Neural progenitor cell (in vitro differentiated cells): Measurements from ENCODE around the gene FANCC. TPM values are rescaled to one million over a fixed set of nuclear protein-coding genes. Genes with fewer than 3 reads are reported as not detected.

Experiments
- DNase-seq: peaks from one replicate; pipeline ENCODE4 v3.0.0-alpha.2; 2016; ENCODE audit warnings: low spot score
- H2AFZ ChIP-seq: fragments of 200-600 bp; sonication (generic); replicated peaks from 2 replicates; pipeline ENCODE4 v1.6.1; 2016; ENCODE audit warnings: antibody characterized with exemption
- H3F3A ChIP-seq: fragments of 200-600 bp; sonication (generic); 2 replicates; pipeline ENCODE4 v1.6.1; 2016; ENCODE audit warnings: antibody characterized with exemption, low read depth
- H3K27ac ChIP-seq: fragments of 200-600 bp; sonication (generic); 2 replicates; pipeline ENCODE4 v1.5.1; 2016; ENCODE audit warnings: mild to moderate bottlenecking
- H3K27me3 ChIP-seq: fragments of 200-600 bp; sonication (generic); 2 replicates; pipeline ENCODE4 v1.6.1; 2016; ENCODE audit warnings: mild to moderate bottlenecking, moderate library complexity
- H3K36me3 ChIP-seq: fragments of 200-600 bp; sonication (generic); 2 replicates; pipeline ENCODE4 v1.5.1; 2016
- H3K4me1 ChIP-seq: fragments of 200-600 bp; sonication (generic); 2 replicates; pipeline ENCODE4 v1.6.1; 2016; ENCODE audit warnings: mixed run types
- H3K4me2 ChIP-seq: fragments of 200-600 bp; sonication (generic); 2 replicates; pipeline ENCODE4 v1.6.1; 2016
- H3K4me3 ChIP-seq: fragments of 200-600 bp; sonication (generic); 2 replicates; pipeline ENCODE4 v1.5.1; 2016
- H3K79me2 ChIP-seq: fragments of 200-600 bp; sonication (generic); 2 replicates; pipeline ENCODE4 v1.6.1; 2016; ENCODE audit warnings: low read depth
- H3K9ac ChIP-seq: fragments of 200-600 bp; sonication (generic); 2 replicates; pipeline ENCODE4 v1.6.1; 2016
- H3K9me3 ChIP-seq: fragments of 200-600 bp; sonication (generic); 2 replicates; pipeline ENCODE4 v1.5.1; 2016; ENCODE audit warnings: low read depth
- H4K20me1 ChIP-seq: fragments of 200-600 bp; sonication (generic); 2 replicates; pipeline ENCODE4 v1.6.1; 2016; ENCODE audit warnings: low read depth
- H3K27ac Mint-ChIP-seq: 3 replicates; pipeline ENCODE4 v1.8.0; 2021; ENCODE audit warnings: mixed read lengths
- H3K27me3 Mint-ChIP-seq: 2 replicates; pipeline ENCODE4 v1.8.0; 2022; ENCODE audit warnings: low read depth, mild to moderate bottlenecking, inconsistent platforms, moderate library complexity, mixed read lengths; ENCODE audit not compliant: insufficient read depth
- H3K36me3 Mint-ChIP-seq: 3 replicates; pipeline ENCODE4 v1.8.0; 2021; ENCODE audit warnings: mixed read lengths
- H3K4me1 Mint-ChIP-seq: 3 replicates; pipeline ENCODE4 v1.8.0; 2021; ENCODE audit warnings: mixed read lengths
- H3K4me3 Mint-ChIP-seq: 3 replicates; pipeline ENCODE4 v1.8.0; 2021; ENCODE audit warnings: mild to moderate bottlenecking, moderate library complexity, mixed read lengths
- H3K9me3 Mint-ChIP-seq: 3 replicates; pipeline ENCODE4 v1.8.0; 2020; ENCODE audit warnings: mixed read lengths
- CTCF ChIP-seq: fragments of 200-600 bp; sonication (generic); IDR thresholded peaks from 2 replicates; pipeline ENCODE4 v1.5.1; 2017; ENCODE audit warnings: antibody characterized with exemption, mild to moderate bottlenecking
- EZH2 ChIP-seq: fragments of 200-600 bp; sonication (generic); IDR thresholded peaks from 2 replicates; pipeline ENCODE4 v1.6.1; 2017; ENCODE audit warnings: antibody characterized with exemption, mild to moderate bottlenecking, moderate library complexity
- EZH2phosphoT487 ChIP-seq: fragments of 200-600 bp; sonication (generic); IDR thresholded peaks from 2 replicates; pipeline ENCODE4 v1.6.1; 2017; ENCODE audit warnings: antibody characterized with exemption
- total RNA-seq: library from RNA; depleted of rRNA; stranded (reverse); fragments of >200 nt; gene quantifications from 2 replicates; pipeline ENCODE4 v1.2.3, GENCODE V29; 2015; ENCODE audit warnings: low replicate concordance

Gene FANCC
- total RNA-seq, 1 donor from 2014 or later, result 49.6 TPM

DNA sequence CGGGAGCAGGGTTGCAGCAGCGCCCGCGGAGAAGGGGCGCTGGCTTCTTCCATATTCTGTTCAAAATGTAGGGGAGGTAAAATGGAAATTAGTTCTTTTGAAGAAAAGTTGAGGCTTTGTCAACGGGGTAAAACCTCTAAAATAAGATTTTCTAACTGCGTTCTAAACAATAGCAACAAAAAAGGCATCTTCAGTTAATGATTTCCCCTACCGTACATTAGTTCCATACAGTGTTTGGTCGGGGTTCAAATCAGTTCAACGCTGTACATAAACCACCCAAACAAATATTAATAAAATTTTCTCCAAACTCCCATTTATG lies 343 bp upstream of the FANCC start:
- Histone ChIP-seq H2AFZ (peak overlapping the region; percentile 98), H3K27me3 (no peaks in the 10 kb centered on the region)

GRCh38 chr9:95316794-95317118 lies 753 bp downstream of the FANCC start:
- peak overlapping the region; percentile 90 for H3K4me3 Mint-ChIP-seq
- H3K4me3 ChIP-seq, result peak overlapping the region; percentile 73
- H3K4me1 Mint-ChIP-seq, result peaks cover 32% of the 10 kb centered on the region
- TF ChIP-seq EZH2phosphoT487, result no peak
- TF ChIP-seq CTCF, result no peak
- TF ChIP-seq EZH2, result no peak
- H2AFZ ChIP-seq, result peak overlapping the region; percentile 43
- peaks cover 21% of the 10 kb centered on the region for H3K4me1 ChIP-seq
- H3K9me3 Mint-ChIP-seq, result no peaks in the 10 kb centered on the region
- no peaks in the 10 kb centered on the region for H3K27me3 ChIP-seq
- H3K27ac ChIP-seq, result peak overlapping the region; percentile 99
- H3K9ac ChIP-seq, result no peak overlapping the region
- H3K27me3 Mint-ChIP-seq, result peaks cover 5% of the 10 kb centered on the region
- peaks cover 46% of the 10 kb centered on the region for H3K79me2 ChIP-seq
- peak overlapping the region; percentile 93 for H3K27ac Mint-ChIP-seq
- no peaks in the 10 kb centered on the region for H3K36me3 ChIP-seq
- peaks cover 29% of the 10 kb centered on the region for H3F3A ChIP-seq
- no peaks in the 10 kb centered on the region for H4K20me1 ChIP-seq
- H3K4me2 ChIP-seq, result peak overlapping the region; percentile 87
- peak; percentile 96 for DNase-seq
- peaks cover 5% of the 10 kb centered on the region for H3K36me3 Mint-ChIP-seq
- H3K9me3 ChIP-seq, result no peaks in the 10 kb centered on the region

More for the DNA sequence above, 343 bp upstream of the FANCC start:
- Histone ChIP-seq H3K9me3 (no peaks in the 10 kb centered on the region), H3K27ac (peak overlapping the region; percentile 99), H4K20me1 (no peaks in the 10 kb centered on the region), H3K4me3 (peak overlapping the region; percentile 73), H3K36me3 (no peaks in the 10 kb centered on the region), H3K9ac (peak overlapping the region; percentile 70), H3K79me2 (peaks cover 36% of the 10 kb centered on the region), H3K4me2 (peak overlapping the region; percentile 87), H3K4me1 (peaks cover 21% of the 10 kb centered on the region), H3F3A (peaks cover 29% of the 10 kb centered on the region)
- Mint-ChIP-seq H3K27me3 (peaks cover 2% of the 10 kb centered on the region), H3K9me3 (peaks cover 5% of the 10 kb centered on the region), H3K4me1 (peaks cover 32% of the 10 kb centered on the region), H3K4me3 (peak overlapping the region; percentile 90), H3K27ac (peak overlapping the region; percentile 79), H3K36me3 (peaks cover 2% of the 10 kb centered on the region)
- no peak for DNase-seq
- TF ChIP-seq EZH2phosphoT487, result no peak
- no peak for TF ChIP-seq CTCF
- no peak for TF ChIP-seq EZH2

- peaks cover 29% of the 10 kb centered on the region for H3K4me1 Mint-ChIP-seq
- Histone ChIP-seq H3K27me3 (no peaks in the 10 kb centered on the region), H3K9me3 (no peaks in the 10 kb centered on the region), H3K4me2 (peak overlapping the region; percentile 87), H3K36me3 (no peaks in the 10 kb centered on the region), H3K79me2 (peaks cover 48% of the 10 kb centered on the region), H3K27ac (peak overlapping the region; percentile 99), H3F3A (peaks cover 29% of the 10 kb centered on the region), H3K4me1 (peaks cover 21% of the 10 kb centered on the region), H3K9ac (no peak overlapping the region), H3K4me3 (peak overlapping the region; percentile 73), H4K20me1 (no peaks in the 10 kb centered on the region), H2AFZ (peak overlapping the region; percentile 43)
- peak overlapping the region; percentile 93 for H3K27ac Mint-ChIP-seq
- TF ChIP-seq CTCF, result no peak
- TF ChIP-seq EZH2phosphoT487, result no peak
- no peak for TF ChIP-seq EZH2
- peaks cover 5% of the 10 kb centered on the region for H3K36me3 Mint-ChIP-seq
- H3K27me3 Mint-ChIP-seq, result peaks cover 5% of the 10 kb centered on the region
- no peaks in the 10 kb centered on the region for H3K9me3 Mint-ChIP-seq
- peak; percentile 28 for DNase-seq
- peak overlapping the region; percentile 90 for H3K4me3 Mint-ChIP-seq
Measured at GRCh38 chr9:95316274-95316673, 1.2 kb downstream of the FANCC start.
